Pancreas (tissue), 10 donors: ENCODE data around the gene AKAP6. TPM values are rescaled to one million over a fixed set of nuclear protein-coding genes. Genes with fewer than 3 reads are reported as not detected.

Experiments used
- ATAC-seq, 4 donors: fragments of 200-7000 bp; cut with Tn5 transposase; one replicate each; pipeline versions ENCODE4 v1.8.0 to v1.9.1; 2020; ENCODE audit warnings: mild to moderate bottlenecking in 4 of 4, moderate library complexity in 4 of 4
- DNase-seq, 6 donors: peaks; one replicate each; pipeline ENCODE4 v3.0.0-alpha.2; 2020
- FAIRE-seq: peaks from 2 replicates; lab custom pipeline; 2012; peaks lifted over from hg19 to GRCh38; lab: Jason Lieb, UNC
- H3K27ac ChIP-seq, 4 donors: fragments of 200-600 bp; sonication (generic); 1 replicate in 3 of 4; 2 replicates in 1 of 4; pipeline versions ENCODE4 v1.5.0 to v1.8.0; 2020
- H3K27me3 ChIP-seq, 4 donors: fragments of 200-600 bp; one replicate each; pipeline ENCODE4 v1.8.0; 2021
- H3K36me3 ChIP-seq, 3 donors: fragments of 200-600 bp; sonication (generic) in 1 of 3; one replicate each; pipeline versions ENCODE4 v1.5.0 to v1.8.0; 2020 to 2021
- H3K4me1 ChIP-seq, 3 donors: fragments of 200-600 bp; one replicate each; pipeline ENCODE4 v1.8.0; 2021
- H3K4me3 ChIP-seq, 4 donors: fragments of 200-600 bp; sonication (generic) in 2 of 4; one replicate each; pipeline versions ENCODE4 v1.5.0 to v1.8.0; 2020 to 2021
- H3K9me3 ChIP-seq, 4 donors: fragments of 200-600 bp; one replicate each; pipeline ENCODE4 v1.8.0; 2021
- WGBS, 2 donors: extraction: QIAGEN DNeasy Blood & Tissue Kit; methylation state at CpG; one replicate each; pipeline ENCODE4 v1.1.7; 2013; 5-methylcytosine and 5-hydroxymethylcytosine counted together
- intact Hi-C, 3 donors: fragments of 100-400 bp; cut with DNase I; formaldehyde crosslinking; loops; one replicate each; pipeline versions ENCODE4 v1.11.1 to v1.14.2; 2022
- polyA plus RNA-seq, 2 donors: library from polyadenylated mRNA; stranded (reverse); fragments of 200-250 nt; gene quantifications; one replicate each; pipeline ENCODE4 v1.2.3, GENCODE V29; 2013
- total RNA-seq, 6 donors: library from RNA; stranded (reverse); fragmentation: NEBNext Ultra II Directional in 4 of 6; extraction: Animal tissue kit (Norgen Biotek cat#: 25700) in 4 of 6; gene quantifications; one replicate each; pipeline versions ENCODE4 v1.2.1 to v1.2.4, GENCODE V29; 2021 to 2023
- TF ChIP-seq, protein P1 (sequence below), 4 donors: fragments of 200-600 bp; sonication (generic) in 3 of 4; IDR thresholded peaks; one replicate each; pipeline versions ENCODE4 v1.5.0 to v1.8.0; 2021; ENCODE audit warnings: antibody characterized with exemption in 4 of 4
- donor health status: healthy with polysubstance abuse.
- donor health status: DM: no; HTN: no; CAD: no; lungs with moderate emphysema.
- donor health status: DM: no; HTN: no; CAD: no.
- donor health status: control.
- donor health status: control.
- donor health status: Bipolar disorder and iron deficiency.
- donor health status: DM: yes; HTN: yes; CAD: no.
- donor health status: DM: no; HTN: no; CAD: no.
- donor health status: DM: no; HTN: no; CAD: no.
- donor health status: DM: yes; HTN: yes; CAD: no.

AKAP6 gene
- total and polyA plus RNA-seq, 8 donors = 0.34 to 2.2 (median 1.8) TPM

DNA sequence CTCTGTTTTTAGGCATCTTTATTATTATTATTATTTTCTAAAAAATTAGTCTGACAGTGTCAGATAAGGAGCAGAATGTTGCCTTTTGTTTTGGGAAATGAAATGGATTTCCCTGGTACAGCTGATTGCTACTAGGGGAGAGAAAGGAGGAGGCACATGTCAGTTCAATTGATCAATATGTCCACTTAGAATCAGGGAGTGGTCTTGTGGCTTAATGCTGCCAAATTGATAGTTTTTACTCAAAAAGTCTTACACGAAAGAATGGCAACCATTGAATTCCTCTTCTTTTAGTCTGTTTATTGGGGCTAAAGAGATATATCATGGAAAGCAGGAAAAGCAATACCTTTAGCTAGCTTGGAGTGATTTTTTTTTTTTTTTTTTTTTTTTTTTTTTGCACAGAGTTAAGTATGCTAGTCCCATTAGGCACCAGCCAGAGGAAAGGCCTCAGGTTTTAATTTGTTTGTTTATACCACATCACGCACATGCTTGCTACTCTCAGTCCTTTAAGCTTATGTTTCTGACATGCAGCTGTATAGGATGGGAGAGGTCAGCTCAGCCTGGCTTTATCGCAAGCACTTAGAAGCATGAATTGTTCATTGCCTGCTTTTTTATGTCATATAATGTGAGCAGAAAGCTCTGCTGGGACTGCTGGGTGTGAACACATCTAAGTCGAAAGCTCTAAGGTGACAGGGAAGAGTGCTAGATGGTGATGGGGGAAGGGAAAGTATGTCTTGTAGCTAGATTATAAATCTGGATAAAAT is 1.4 kb downstream of the AKAP6 start:
- no peak for ATAC-seq

DNA sequence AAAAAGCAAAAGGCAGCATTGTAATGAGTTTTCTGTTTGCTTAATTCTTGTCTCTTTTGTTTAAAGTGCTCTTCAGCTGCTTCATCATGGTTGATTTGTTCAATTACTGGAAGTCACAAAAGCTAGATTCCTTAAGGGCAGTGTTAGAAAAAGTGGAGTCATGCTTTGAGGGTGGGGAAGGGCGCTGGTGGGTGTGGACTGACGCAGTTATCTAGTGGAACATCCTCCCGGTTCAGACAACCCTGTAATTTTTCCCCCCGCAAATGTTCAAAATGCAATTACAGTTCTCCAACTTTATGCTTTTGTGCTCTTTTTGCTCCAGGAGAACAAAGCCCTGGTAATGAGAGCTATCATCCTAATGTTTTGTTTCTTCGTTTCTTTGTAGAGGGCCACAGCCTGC is 2.1 kb downstream of the AKAP6 start:
- no peaks in the 10 kb centered on the region for H3K27me3 ChIP-seq
- no peaks in the 10 kb centered on the region for H3K9me3 ChIP-seq
- H3K4me3 ChIP-seq = no peak overlapping the region
- 93 to 98% methylated on average over 5 of the region's 5 CpGs for WGBS, 2 donors
- FAIRE-seq (no peak), DNase-seq (no peak), ATAC-seq (no peak)
- TF ChIP-seq, protein P1, sequence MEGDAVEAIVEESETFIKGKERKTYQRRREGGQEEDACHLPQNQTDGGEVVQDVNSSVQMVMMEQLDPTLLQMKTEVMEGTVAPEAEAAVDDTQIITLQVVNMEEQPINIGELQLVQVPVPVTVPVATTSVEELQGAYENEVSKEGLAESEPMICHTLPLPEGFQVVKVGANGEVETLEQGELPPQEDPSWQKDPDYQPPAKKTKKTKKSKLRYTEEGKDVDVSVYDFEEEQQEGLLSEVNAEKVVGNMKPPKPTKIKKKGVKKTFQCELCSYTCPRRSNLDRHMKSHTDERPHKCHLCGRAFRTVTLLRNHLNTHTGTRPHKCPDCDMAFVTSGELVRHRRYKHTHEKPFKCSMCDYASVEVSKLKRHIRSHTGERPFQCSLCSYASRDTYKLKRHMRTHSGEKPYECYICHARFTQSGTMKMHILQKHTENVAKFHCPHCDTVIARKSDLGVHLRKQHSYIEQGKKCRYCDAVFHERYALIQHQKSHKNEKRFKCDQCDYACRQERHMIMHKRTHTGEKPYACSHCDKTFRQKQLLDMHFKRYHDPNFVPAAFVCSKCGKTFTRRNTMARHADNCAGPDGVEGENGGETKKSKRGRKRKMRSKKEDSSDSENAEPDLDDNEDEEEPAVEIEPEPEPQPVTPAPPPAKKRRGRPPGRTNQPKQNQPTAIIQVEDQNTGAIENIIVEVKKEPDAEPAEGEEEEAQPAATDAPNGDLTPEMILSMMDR (IDR thresholded peaks at IDR 0.05) = no peak
- no peak overlapping the region for H3K27ac ChIP-seq
- intact Hi-C loops = no loop called here
- H3K4me1 ChIP-seq = no peaks in the 10 kb centered on the region
- no peaks in the 10 kb centered on the region for H3K36me3 ChIP-seq

More for the DNA sequence above, 1.4 kb downstream of the AKAP6 start:
- Histone ChIP-seq H3K4me3 (no peak overlapping the region), H3K4me1 (no peaks in the 10 kb centered on the region), H3K9me3 (no peaks in the 10 kb centered on the region), H3K36me3 (no peaks in the 10 kb centered on the region), H3K27me3 (no peaks in the 10 kb centered on the region), H3K27ac (no peak overlapping the region)
- 85% methylated on average over 4 of the region's 4 CpGs for WGBS, 2 donors
- intact Hi-C loops = no loop called here
- TF ChIP-seq, protein P1 (IDR thresholded peaks at IDR 0.05) = no peak
- no peak for DNase-seq
- FAIRE-seq = no peak

DNA sequence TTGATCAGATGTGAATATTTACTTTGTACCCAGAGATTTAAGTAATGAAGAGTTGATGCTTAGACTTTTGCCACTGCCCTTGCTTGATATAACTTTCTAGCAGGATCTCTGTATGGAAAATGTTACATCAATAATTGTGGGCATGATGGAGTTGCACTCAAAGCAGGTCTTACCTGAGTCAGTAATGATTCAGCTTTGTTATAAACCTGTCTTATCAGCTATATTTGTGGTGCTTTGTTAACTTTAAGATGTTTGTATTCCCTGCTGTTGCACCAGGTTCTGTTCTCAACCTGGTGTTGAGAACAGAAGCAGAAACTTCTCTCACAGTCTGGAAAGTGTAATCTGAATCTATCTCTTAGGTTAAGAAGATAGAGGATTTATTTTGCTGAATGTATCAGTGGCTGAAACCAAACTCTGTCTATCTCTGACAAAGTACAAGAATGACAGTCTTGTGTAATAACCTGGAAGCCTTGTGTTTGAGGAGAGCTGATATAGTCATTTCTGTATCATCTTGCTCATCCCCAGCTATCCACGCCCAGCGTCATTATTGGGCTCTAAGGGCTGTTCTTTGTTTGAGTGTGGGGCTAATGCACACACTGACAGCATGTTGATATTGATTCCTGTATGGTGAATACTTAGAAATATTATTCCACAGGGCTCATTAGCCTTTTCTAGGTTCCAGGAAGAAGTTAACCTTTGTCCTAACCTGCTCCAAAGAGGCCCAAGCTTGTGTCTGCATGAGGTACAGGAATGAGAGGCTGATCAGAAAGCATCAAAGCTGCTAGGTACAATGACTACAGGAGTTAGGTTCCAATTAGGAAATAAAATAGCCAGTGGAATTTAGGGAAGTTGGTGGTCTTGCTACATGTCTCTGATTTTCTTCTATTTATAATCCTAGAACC is 3.6 kb downstream of the AKAP6 start:
- Histone ChIP-seq H3K4me1 (no peaks in the 10 kb centered on the region), H3K36me3 (no peaks in the 10 kb centered on the region), H3K27me3 (no peaks in the 10 kb centered on the region), H3K9me3 (no peaks in the 10 kb centered on the region), H3K4me3 (no peak overlapping the region), H3K27ac (no peak overlapping the region)
- DNase-seq (no peak), ATAC-seq (no peak), FAIRE-seq (no peak)
- 64 to 78% methylated on average over 2 of the region's 2 CpGs for WGBS, 2 donors
- intact Hi-C loops = no loop called here
- TF ChIP-seq, protein P1 (IDR thresholded peaks at IDR 0.05) = no peak

DNA sequence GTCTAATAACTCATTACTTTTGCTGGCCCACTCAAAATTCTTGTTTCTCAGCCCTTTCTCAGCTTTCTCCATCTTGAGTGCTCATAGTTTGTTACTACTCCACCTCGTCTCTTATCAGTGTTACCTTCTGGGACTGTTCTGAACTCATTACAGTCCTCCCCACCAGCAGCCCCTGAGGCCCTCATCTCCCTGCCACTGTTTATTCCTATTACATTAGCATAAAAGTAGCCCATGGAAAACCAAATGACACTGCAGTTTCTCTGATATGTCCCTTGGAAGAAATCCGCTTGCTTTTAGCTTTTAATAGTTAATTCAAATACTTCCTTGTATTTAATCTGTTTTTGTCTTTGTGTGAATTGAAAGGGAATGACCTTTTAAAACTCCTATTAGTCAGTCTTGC is 7.6 kb downstream of the AKAP6 start:
- Histone ChIP-seq H3K4me1 (no peaks in the 10 kb centered on the region), H3K27ac (no peak overlapping the region), H3K27me3 (no peaks in the 10 kb centered on the region), H3K36me3 (no peaks in the 10 kb centered on the region), H3K4me3 (no peak overlapping the region), H3K9me3 (no peaks in the 10 kb centered on the region)
- intact Hi-C loops = no loop called here
- ATAC-seq = no peak
- TF ChIP-seq, protein P1 (IDR thresholded peaks at IDR 0.05) = no peak
- 88 to 89% methylated on average over 2 of the region's 2 CpGs for WGBS, 2 donors
- no peak for DNase-seq
- no peak for FAIRE-seq
